22Rv1 (cell line): ENCODE measurements around the gene ZNF35.

Experiments
- ZFX ChIP-seq: fragments of 450-650 bp; IDR thresholded peaks from 2 replicates; pipeline ENCODE4 v1.6.1; 2017; ENCODE audit warnings: antibody characterized with exemption, borderline replicate concordance
- TF ChIP-seq, protein P1 (sequence below): fragments of 450-650 bp; IDR thresholded peaks from 2 replicates; pipeline ENCODE4 v1.5.1; 2017; ENCODE audit warnings: mild to moderate bottlenecking

DNA sequence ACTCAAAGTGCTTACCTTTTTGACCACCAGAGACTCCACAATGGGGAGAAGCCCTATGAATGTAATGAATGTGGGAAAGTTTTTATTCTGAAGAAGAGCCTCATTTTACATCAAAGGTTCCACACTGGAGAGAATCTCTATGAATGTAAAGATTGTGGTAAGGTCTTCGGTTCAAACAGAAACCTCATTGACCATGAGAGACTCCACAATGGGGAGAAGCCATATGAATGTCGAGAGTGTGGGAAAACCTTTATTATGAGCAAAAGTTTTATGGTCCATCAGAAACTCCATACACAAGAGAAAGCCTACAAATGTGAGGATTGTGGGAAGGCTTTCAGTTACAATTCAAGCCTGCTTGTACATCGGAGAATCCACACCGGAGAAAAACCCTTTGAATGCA is 5.5 kb upstream of the ZNF35 start:
- TF ChIP-seq, protein P1, sequence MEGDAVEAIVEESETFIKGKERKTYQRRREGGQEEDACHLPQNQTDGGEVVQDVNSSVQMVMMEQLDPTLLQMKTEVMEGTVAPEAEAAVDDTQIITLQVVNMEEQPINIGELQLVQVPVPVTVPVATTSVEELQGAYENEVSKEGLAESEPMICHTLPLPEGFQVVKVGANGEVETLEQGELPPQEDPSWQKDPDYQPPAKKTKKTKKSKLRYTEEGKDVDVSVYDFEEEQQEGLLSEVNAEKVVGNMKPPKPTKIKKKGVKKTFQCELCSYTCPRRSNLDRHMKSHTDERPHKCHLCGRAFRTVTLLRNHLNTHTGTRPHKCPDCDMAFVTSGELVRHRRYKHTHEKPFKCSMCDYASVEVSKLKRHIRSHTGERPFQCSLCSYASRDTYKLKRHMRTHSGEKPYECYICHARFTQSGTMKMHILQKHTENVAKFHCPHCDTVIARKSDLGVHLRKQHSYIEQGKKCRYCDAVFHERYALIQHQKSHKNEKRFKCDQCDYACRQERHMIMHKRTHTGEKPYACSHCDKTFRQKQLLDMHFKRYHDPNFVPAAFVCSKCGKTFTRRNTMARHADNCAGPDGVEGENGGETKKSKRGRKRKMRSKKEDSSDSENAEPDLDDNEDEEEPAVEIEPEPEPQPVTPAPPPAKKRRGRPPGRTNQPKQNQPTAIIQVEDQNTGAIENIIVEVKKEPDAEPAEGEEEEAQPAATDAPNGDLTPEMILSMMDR = no peak
- TF ChIP-seq ZFX = no peak
